Measurements from ENCODE around the gene DNAJC5G. TPM values are rescaled to one million over a fixed set of nuclear protein-coding genes. Genes with fewer than 3 reads are reported as not detected.

DNAJC5G gene
- total RNA-seq, 1 donor from 2014 or later = not detected

DNA sequence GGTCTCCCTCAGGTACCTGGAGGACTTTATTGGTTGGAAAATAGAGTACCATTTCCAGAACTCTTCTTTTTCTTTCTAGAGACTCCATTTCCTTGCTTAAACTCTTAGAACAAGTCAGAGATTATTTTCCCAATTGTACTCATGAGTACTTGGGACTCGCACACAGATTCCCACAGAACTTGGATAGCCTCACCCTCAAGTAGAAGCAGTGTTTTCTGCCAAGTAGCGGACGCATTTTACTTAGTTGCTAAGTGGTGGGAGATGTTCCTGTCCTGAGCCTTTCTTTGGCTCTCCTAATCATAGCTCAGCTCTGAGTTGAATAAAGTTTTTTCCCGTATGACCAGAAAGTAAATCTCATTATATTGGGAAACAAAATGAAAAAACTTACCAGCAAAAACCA is 29.6 kb upstream of the DNAJC5G start:
- FAIRE-seq (no peak), DNase-seq (ENCODE audit: low read depth) (no peak)
- peaks cover 13% of the 10 kb centered on the region for H3K27me3 Mint-ChIP-seq (ENCODE audit: low read depth, unreplicated experiment)
- H3K9me3 Mint-ChIP-seq (ENCODE audit: unreplicated experiment) = no peaks in the 10 kb centered on the region
- Histone ChIP-seq H2AFZ (ENCODE audit: low read depth, low read length) (no peak overlapping the region), H3K4me3 (ENCODE audit: insufficient read depth, low read depth, low read length) (no peak overlapping the region), H3K9me3 (ENCODE audit: insufficient read depth, low read depth, low read length) (no peaks in the 10 kb centered on the region), H3K27me3 (ENCODE audit: insufficient read depth, low read length) (no peaks in the 10 kb centered on the region), H3K4me1 (ENCODE audit: insufficient read depth, low read length) (peaks cover 4% of the 10 kb centered on the region), H4K20me1 (ENCODE audit: insufficient read depth, low read length) (peaks cover 10% of the 10 kb centered on the region), H3K9ac (ENCODE audit: low read length) (no peak overlapping the region), H3K27ac (ENCODE audit: low read depth, low read length) (no peak overlapping the region), H3K36me3 (ENCODE audit: insufficient read depth, low read length) (peaks cover 26% of the 10 kb centered on the region), H3K4me2 (ENCODE audit: low read length) (no peak overlapping the region), H3K79me2 (ENCODE audit: insufficient read depth, low read length) (no peaks in the 10 kb centered on the region)
- H3K4me1 Mint-ChIP-seq (ENCODE audit: low read depth, unreplicated experiment) = no peaks in the 10 kb centered on the region
- peaks cover 21% of the 10 kb centered on the region for H3K36me3 Mint-ChIP-seq (ENCODE audit: low read depth, unreplicated experiment)
- no peak overlapping the region for H3K27ac Mint-ChIP-seq (ENCODE audit: unreplicated experiment)
- no peak for TF ChIP-seq CTCF (IDR thresholded peaks at IDR 0.05; ENCODE audit: insufficient read depth, low read depth, low read length)
- no peak for TF ChIP-seq EZH2 (IDR thresholded peaks at IDR 0.05; ENCODE audit: insufficient read depth, low read length)
- H3K4me3 Mint-ChIP-seq (ENCODE audit: unreplicated experiment) = no peak overlapping the region

DNA sequence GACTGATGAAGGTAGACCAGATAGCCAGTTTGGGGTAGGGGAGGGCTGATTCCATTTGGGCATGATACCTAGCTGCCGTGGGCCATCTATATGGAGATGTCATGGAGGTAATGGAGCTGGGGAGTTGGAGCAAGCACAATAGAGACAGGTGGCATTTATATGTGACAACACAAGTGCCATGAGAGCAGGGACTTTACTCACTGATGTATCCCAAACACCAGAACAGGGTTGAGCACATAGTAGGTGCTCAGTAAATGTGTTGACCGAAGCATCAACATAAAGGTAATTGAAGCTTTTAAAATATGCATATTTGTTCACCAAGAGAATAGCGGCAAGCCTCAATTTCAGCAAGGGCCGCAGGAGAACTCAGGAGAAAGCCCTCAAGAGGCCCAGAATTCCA is 27.3 kb upstream of the DNAJC5G start:
- peaks cover 6% of the 10 kb centered on the region for H3K27me3 ChIP-seq (ENCODE audit: insufficient read depth, low read length)
- no peak overlapping the region for H3K4me2 ChIP-seq (ENCODE audit: low read length)
- H3K4me3 ChIP-seq (ENCODE audit: insufficient read depth, low read depth, low read length) = no peak overlapping the region
- no peak for TF ChIP-seq EZH2 (IDR thresholded peaks at IDR 0.05; ENCODE audit: insufficient read depth, low read length)
- TF ChIP-seq CTCF (IDR thresholded peaks at IDR 0.05; ENCODE audit: insufficient read depth, low read depth, low read length) = no peak
- no peak overlapping the region for H2AFZ ChIP-seq (ENCODE audit: low read depth, low read length)
- no peak overlapping the region for H3K4me3 Mint-ChIP-seq (ENCODE audit: unreplicated experiment)
- no peak overlapping the region for H3K27ac Mint-ChIP-seq (ENCODE audit: unreplicated experiment)
- no peak overlapping the region for H3K27ac ChIP-seq (ENCODE audit: low read depth, low read length)
- peaks cover 13% of the 10 kb centered on the region for H3K36me3 ChIP-seq (ENCODE audit: insufficient read depth, low read length)
- DNase-seq (ENCODE audit: low read depth) (no peak), FAIRE-seq (no peak)
- H3K4me1 Mint-ChIP-seq (ENCODE audit: low read depth, unreplicated experiment) = no peaks in the 10 kb centered on the region
- peaks cover 26% of the 10 kb centered on the region for H3K27me3 Mint-ChIP-seq (ENCODE audit: low read depth, unreplicated experiment)
- no peak overlapping the region for H3K9ac ChIP-seq (ENCODE audit: low read length)
- H3K9me3 Mint-ChIP-seq (ENCODE audit: unreplicated experiment) = no peaks in the 10 kb centered on the region
- H3K4me1 ChIP-seq (ENCODE audit: insufficient read depth, low read length) = peaks cover 4% of the 10 kb centered on the region
- H3K9me3 ChIP-seq (ENCODE audit: insufficient read depth, low read depth, low read length) = no peaks in the 10 kb centered on the region
- peaks cover 9% of the 10 kb centered on the region for H3K36me3 Mint-ChIP-seq (ENCODE audit: low read depth, unreplicated experiment)
- no peaks in the 10 kb centered on the region for H3K79me2 ChIP-seq (ENCODE audit: insufficient read depth, low read length)
- H4K20me1 ChIP-seq (ENCODE audit: insufficient read depth, low read length) = peaks cover 5% of the 10 kb centered on the region

DNA sequence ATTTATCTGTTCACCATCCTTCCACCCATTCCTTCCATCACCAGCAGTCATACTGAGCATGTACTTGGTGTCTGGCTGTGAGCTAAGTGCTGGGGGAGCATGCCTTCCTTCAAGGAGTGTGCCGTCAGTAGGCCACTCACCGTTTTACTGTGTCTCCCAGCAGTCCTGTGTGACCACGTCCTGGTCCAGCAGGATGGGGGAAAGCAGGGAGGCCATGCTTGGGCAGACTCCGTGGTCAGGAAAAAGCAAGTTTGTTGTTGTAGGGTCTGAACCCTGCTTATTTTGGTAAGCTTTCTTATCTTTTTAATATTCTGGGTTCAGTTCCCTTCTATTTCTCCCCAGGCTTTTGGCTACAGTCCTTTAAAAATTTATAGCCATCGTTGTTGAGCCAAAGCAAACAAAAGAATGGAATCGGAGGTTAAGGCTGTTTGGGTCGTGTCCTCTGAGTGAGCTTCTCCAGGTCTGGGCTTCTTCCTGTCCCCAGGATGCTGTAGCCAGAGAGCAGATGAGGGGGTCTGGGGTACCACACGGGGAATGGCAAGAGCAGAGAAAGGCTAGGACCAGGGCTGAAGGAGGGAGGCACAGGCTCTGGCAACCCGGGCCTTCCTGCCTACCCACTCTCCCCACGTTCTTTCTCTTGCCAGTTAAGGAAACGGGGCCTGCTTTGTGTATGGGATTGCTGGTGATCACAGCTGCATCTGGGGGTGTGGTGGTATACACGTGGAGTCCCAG is 25.9 kb upstream of the DNAJC5G start:
- peaks cover 28% of the 10 kb centered on the region for H3K27me3 Mint-ChIP-seq (ENCODE audit: low read depth, unreplicated experiment)
- no peaks in the 10 kb centered on the region for H3K4me1 Mint-ChIP-seq (ENCODE audit: low read depth, unreplicated experiment)
- Histone ChIP-seq H3K36me3 (ENCODE audit: insufficient read depth, low read length) (peaks cover 2% of the 10 kb centered on the region), H3K27me3 (ENCODE audit: insufficient read depth, low read length) (peaks cover 6% of the 10 kb centered on the region), H4K20me1 (ENCODE audit: insufficient read depth, low read length) (peaks cover under 1% of the 10 kb centered on the region), H3K27ac (ENCODE audit: low read depth, low read length) (no peak overlapping the region), H3K4me1 (ENCODE audit: insufficient read depth, low read length) (peaks cover 4% of the 10 kb centered on the region), H3K9ac (ENCODE audit: low read length) (no peak overlapping the region), H3K79me2 (ENCODE audit: insufficient read depth, low read length) (no peaks in the 10 kb centered on the region), H2AFZ (ENCODE audit: low read depth, low read length) (no peak overlapping the region), H3K4me2 (ENCODE audit: low read length) (no peak overlapping the region), H3K9me3 (ENCODE audit: insufficient read depth, low read depth, low read length) (no peaks in the 10 kb centered on the region), H3K4me3 (ENCODE audit: insufficient read depth, low read depth, low read length) (no peak overlapping the region)
- no peak overlapping the region for H3K4me3 Mint-ChIP-seq (ENCODE audit: unreplicated experiment)
- TF ChIP-seq CTCF (IDR thresholded peaks at IDR 0.05; ENCODE audit: insufficient read depth, low read depth, low read length) (no peak), EZH2 (IDR thresholded peaks at IDR 0.05; ENCODE audit: insufficient read depth, low read length) (no peak)
- H3K9me3 Mint-ChIP-seq (ENCODE audit: unreplicated experiment) = no peaks in the 10 kb centered on the region
- H3K36me3 Mint-ChIP-seq (ENCODE audit: low read depth, unreplicated experiment) = peaks cover 5% of the 10 kb centered on the region
- no peak for FAIRE-seq
- peak; percentile 15 for DNase-seq (ENCODE audit: low read depth)
- no peak overlapping the region for H3K27ac Mint-ChIP-seq (ENCODE audit: unreplicated experiment)

Data from astrocyte (in vitro differentiated cells and primary cell).